PFSK-1 (cell line): ENCODE results near the gene ARHGAP25.

Experiments used
- FOXP2 ChIP-seq: optimal IDR thresholded peaks from 2 replicates; pipeline ENCODE3; 2011; ENCODE audit warnings: borderline replicate concordance, control low read depth, inconsistent platforms; ENCODE audit not compliant: insufficient read depth; ENCODE audit errors: extremely low read length, extremely low read depth
- POLR2AphosphoS5 ChIP-seq: IDR thresholded peaks from 2 replicates; pipeline ENCODE4 v1.6.1; 2012; ENCODE audit warnings: low read depth, mild to moderate bottlenecking, control low read depth, low read length, moderate library complexity
- SIN3A ChIP-seq: IDR thresholded peaks from 2 replicates; pipeline ENCODE4 v1.6.1; 2012; ENCODE audit warnings: mild to moderate bottlenecking, low read length, moderate library complexity, borderline replicate concordance; ENCODE audit not compliant: insufficient read depth
- TAF1 ChIP-seq: IDR thresholded peaks from 2 replicates; pipeline ENCODE4 v1.6.1; 2012; ENCODE audit warnings: low read length, control low read depth, borderline replicate concordance; ENCODE audit not compliant: insufficient read depth
- TF ChIP-seq, protein P1 (sequence below), 2 experiments: IDR thresholded peaks; 2 replicates each; pipeline versions ENCODE4 v1.6.1 to v1.8.0; 2011 to 2012; ENCODE audit warnings: low read depth in 2 of 2, low read length in 2 of 2, control low read depth in 1 of 2, inconsistent platforms in 1 of 2, mild to moderate bottlenecking in 1 of 2, moderate library complexity in 1 of 2; ENCODE audit not compliant: insufficient read depth in 1 of 2

Gene ARHGAP25

DNA sequence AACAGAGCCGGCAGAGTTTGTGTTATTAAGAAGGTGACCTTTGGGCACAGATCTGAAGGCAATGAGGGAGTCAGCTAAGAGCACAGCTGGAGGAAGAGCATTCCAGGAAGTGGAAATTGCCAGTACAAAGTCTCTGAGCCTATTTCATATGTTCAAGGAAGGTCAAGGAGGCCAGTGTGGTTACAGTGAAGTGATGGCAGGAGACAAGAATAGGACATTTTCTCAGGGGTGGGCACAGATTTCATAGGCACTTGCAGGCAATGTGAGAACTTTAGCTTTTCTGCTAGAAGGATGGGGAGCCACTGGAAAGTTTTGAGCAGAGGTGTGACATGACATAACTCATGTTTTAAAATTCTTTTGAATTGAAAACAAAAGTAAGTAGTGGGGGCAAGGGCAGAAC lies 50.3 kb downstream of the ARHGAP25 start:
- TF ChIP-seq FOXP2, result no peak
- no peak for TF ChIP-seq SIN3A
- no peak for TF ChIP-seq TAF1
- TF ChIP-seq, protein P1, sequence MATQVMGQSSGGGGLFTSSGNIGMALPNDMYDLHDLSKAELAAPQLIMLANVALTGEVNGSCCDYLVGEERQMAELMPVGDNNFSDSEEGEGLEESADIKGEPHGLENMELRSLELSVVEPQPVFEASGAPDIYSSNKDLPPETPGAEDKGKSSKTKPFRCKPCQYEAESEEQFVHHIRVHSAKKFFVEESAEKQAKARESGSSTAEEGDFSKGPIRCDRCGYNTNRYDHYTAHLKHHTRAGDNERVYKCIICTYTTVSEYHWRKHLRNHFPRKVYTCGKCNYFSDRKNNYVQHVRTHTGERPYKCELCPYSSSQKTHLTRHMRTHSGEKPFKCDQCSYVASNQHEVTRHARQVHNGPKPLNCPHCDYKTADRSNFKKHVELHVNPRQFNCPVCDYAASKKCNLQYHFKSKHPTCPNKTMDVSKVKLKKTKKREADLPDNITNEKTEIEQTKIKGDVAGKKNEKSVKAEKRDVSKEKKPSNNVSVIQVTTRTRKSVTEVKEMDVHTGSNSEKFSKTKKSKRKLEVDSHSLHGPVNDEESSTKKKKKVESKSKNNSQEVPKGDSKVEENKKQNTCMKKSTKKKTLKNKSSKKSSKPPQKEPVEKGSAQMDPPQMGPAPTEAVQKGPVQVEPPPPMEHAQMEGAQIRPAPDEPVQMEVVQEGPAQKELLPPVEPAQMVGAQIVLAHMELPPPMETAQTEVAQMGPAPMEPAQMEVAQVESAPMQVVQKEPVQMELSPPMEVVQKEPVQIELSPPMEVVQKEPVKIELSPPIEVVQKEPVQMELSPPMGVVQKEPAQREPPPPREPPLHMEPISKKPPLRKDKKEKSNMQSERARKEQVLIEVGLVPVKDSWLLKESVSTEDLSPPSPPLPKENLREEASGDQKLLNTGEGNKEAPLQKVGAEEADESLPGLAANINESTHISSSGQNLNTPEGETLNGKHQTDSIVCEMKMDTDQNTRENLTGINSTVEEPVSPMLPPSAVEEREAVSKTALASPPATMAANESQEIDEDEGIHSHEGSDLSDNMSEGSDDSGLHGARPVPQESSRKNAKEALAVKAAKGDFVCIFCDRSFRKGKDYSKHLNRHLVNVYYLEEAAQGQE (IDR thresholded peaks at IDR 0.05; ENCODE audit: insufficient read depth in 1 of 2, low read depth in 2 of 2, low read length in 2 of 2), result no peak
- no peak for TF ChIP-seq POLR2AphosphoS5

DNA sequence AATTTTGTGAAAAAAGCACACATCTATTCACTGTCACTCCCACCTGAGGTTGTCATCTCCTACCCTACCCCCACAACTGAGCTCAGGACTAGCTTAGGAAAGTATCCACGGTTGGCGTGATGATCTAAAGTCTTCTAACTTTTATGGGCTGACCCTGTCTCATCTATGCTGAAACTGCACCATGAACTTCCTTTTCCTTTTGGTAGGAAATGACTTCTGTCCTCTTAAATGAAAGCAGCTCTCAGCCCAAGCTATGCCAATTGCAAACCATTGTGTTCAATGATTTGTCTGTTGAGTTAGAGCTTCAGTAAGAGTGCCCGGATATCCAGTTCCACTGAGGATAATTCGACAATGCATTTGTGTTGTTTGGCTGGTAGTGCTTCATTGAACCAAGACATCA lies 52.7 kb downstream of the ARHGAP25 start:
- TF ChIP-seq, protein P1 (IDR thresholded peaks at IDR 0.05; ENCODE audit: insufficient read depth in 1 of 2, low read depth in 2 of 2, low read length in 2 of 2), result no peak
- no peak for TF ChIP-seq TAF1
- TF ChIP-seq FOXP2, result no peak
- TF ChIP-seq POLR2AphosphoS5, result no peak
- no peak for TF ChIP-seq SIN3A

DNA sequence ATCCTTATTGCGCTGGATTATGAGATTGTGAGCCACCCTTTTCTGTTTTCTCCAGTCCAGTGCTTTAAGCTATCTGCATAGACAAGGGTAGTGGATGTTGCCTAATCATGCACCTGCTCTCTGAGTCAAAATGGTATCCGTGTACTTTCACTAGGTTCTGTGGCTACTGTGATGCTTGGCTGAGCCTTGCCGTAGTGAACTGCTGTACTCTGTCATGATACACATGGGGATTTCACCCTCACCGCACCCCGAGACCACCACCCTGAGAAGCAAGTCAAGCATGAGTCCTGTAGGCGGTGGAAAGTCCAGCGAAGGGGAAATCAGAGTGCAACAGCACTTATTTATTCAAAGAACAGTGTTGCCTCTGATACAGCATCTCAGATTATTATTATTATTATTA lies 55.0 kb downstream of the ARHGAP25 start:
- TF ChIP-seq FOXP2 (no peak), SIN3A (no peak), POLR2AphosphoS5 (no peak), TAF1 (no peak)
- TF ChIP-seq, protein P1 (IDR thresholded peaks at IDR 0.05; ENCODE audit: insufficient read depth in 1 of 2, low read depth in 2 of 2, low read length in 2 of 2), result no peak

DNA sequence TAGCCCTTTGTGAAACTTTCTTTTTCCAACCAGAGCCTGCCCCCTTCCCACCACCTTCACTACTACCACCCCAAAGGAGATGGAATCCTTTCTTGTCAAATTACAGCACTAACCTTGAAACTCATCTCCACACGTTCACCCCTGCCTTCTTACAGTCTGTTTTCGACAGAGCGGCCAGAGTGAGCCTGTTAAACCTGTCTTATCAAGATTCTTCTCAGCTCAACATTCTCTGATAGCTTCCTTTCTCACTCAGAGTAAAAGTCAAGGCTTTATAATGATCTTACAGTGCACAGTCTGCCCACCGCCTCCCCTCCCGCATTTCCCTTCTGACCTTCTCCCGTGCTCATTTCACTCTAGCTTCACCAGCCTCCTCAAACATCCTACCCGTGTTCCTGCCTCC lies 56.0 kb downstream of the ARHGAP25 start:
- TF ChIP-seq, protein P1 (IDR thresholded peaks at IDR 0.05; ENCODE audit: insufficient read depth in 1 of 2, low read depth in 2 of 2, low read length in 2 of 2), result no peak

DNA sequence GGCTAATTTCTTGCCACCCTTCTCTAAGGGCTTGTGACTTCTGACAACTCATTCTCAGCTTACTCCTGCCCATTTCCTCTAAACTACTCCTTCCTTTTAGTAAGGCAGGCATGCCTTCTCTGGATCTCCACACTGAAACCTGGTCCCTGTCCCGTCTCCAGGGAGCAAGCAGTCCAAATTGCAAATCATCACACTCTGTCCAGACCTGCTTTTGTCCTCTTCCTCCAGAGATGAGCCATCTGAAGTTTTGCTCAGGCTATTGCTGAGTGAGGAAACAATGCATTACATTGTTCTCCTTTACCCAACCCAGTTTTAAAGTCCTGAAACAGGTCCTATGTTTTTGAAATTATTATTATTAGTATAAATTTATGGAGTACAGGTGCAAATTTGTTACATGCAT lies 57.3 kb downstream of the ARHGAP25 start:
- no peak for TF ChIP-seq TAF1
- no peak for TF ChIP-seq POLR2AphosphoS5
- no peak for TF ChIP-seq SIN3A
- TF ChIP-seq, protein P1 (IDR thresholded peaks at IDR 0.05; ENCODE audit: insufficient read depth in 1 of 2, low read depth in 2 of 2, low read length in 2 of 2), result no peak
- no peak for TF ChIP-seq FOXP2
